GM12865 (cell line): Measurements from ENCODE around the gene CRIM1.

Experiments used
- DNase-seq: peaks from one replicate; pipeline ENCODE4 v3.0.0; 2010; ENCODE audit warnings: low read depth
- H3K4me3 ChIP-seq: 2 replicates; pipeline ENCODE4 v1.5.1; 2011; ENCODE audit warnings: mild to moderate bottlenecking, low read depth, low read length, control low read depth
- TF ChIP-seq, protein P1 (sequence below): IDR thresholded peaks from 2 replicates; pipeline ENCODE4 v1.5.1; 2011; ENCODE audit warnings: low read length, control low read depth, low read depth, inconsistent platforms; ENCODE audit not compliant: insufficient read depth; ENCODE audit errors: missing control alignments

CRIM1 gene

DNA sequence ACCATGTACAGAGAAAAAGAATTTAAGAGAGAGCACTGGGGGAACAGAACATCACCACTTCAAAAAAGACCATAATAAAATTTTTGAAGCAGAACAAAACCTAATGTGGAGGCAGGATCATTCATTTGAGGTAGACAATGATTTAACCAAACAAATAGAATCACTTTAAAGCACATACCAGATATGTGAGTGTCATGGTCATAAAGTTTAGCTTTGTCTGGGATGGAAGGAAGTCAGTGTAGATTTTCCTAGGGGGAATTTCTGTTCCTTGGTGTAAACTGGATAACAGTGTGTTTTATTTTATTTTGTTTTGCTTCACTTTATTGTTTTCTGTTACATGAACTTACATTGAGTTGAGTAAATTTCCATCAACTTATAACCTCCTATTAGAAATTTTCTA is 120.8 kb downstream of the CRIM1 start:
- TF ChIP-seq, protein P1, sequence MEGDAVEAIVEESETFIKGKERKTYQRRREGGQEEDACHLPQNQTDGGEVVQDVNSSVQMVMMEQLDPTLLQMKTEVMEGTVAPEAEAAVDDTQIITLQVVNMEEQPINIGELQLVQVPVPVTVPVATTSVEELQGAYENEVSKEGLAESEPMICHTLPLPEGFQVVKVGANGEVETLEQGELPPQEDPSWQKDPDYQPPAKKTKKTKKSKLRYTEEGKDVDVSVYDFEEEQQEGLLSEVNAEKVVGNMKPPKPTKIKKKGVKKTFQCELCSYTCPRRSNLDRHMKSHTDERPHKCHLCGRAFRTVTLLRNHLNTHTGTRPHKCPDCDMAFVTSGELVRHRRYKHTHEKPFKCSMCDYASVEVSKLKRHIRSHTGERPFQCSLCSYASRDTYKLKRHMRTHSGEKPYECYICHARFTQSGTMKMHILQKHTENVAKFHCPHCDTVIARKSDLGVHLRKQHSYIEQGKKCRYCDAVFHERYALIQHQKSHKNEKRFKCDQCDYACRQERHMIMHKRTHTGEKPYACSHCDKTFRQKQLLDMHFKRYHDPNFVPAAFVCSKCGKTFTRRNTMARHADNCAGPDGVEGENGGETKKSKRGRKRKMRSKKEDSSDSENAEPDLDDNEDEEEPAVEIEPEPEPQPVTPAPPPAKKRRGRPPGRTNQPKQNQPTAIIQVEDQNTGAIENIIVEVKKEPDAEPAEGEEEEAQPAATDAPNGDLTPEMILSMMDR: no peak
- H3K4me3 ChIP-seq: no peak overlapping the region
- no peak for DNase-seq

DNA sequence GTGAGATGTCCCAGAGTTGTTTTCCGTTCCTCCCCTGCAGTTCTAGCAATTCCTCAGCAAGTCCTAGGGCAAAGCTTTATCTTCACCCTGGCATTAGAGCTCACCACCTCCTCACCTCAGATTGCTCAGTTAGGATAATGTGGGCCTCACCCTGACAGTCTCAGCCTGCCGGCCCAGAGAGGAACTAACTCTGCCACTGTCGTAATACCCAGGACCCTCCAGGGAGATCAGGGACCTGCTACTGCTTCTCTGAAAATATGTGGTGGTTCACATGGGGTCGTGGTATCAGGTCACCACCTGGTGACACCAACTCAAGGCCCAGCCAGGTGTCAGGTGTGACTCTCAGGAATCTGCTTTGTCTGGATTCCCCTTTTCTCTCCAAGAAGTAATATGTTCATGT is 121.7 kb downstream of the CRIM1 start:
- TF ChIP-seq, protein P1: no peak
- no peak for DNase-seq
- no peak overlapping the region for H3K4me3 ChIP-seq

DNA sequence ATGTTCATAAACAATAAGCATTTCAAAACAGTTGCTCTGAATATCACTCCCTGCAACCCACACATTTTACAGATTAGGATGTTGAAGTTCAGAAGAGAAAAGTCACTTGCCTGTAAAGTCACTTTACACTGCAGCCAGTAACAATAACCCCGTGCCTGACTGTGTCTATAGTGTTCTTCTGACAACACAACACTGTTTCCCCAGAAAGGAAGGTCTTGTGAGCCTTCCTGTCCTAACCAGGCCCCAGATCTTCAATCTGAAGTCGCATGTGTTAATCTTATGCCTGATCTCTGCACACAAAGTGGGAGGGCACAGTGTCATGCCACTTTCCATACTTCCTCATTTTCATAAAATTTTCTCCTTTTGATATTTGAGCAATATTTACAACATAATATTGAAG is 122.2 kb downstream of the CRIM1 start:
- TF ChIP-seq, protein P1: no peak

DNA sequence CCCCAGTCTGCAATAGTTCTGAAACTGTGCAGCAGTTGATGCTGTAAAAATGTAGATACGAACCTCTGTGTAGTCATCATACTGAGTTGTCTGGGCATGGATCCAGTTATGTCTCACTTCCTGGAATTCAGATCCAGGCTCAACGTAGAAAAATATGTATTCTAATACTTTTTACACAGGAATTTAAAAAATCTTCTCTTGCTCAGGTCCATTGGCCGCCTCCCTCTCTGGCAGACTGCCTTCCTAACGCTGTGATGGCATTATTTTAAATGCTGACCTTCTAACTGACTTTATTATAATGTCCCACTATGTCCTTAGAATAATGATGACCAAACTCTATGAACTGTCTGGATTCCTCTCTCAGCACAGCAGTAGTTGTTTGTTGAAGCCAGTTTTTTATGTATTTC is 122.8 kb downstream of the CRIM1 start:
- H3K4me3 ChIP-seq: no peak overlapping the region
- no peak for DNase-seq
- TF ChIP-seq, protein P1: no peak

More for the DNA sequence above, 122.2 kb downstream of the CRIM1 start:
- no peak overlapping the region for H3K4me3 ChIP-seq
- no peak for DNase-seq

DNA sequence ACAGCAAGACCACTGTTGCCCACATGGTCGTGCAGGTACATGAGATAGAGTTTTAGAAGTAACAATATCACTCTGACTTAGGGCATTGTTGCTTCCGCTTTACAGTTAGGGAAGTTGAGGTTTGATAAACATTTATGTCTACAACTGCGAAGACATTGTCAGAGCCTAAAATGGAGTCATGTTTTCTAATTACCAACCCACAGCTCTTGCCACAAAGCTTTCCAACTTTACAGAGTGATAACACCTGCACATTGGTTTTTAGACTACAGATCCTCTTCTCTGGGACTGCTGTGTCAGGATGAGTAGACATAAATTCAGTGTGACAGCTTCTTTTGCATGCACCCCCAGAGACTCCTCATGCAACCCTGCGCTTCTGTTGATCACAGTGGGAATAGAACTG is 123.4 kb downstream of the CRIM1 start:
- no peak for DNase-seq
- H3K4me3 ChIP-seq: no peak overlapping the region
- TF ChIP-seq, protein P1: no peak

DNA sequence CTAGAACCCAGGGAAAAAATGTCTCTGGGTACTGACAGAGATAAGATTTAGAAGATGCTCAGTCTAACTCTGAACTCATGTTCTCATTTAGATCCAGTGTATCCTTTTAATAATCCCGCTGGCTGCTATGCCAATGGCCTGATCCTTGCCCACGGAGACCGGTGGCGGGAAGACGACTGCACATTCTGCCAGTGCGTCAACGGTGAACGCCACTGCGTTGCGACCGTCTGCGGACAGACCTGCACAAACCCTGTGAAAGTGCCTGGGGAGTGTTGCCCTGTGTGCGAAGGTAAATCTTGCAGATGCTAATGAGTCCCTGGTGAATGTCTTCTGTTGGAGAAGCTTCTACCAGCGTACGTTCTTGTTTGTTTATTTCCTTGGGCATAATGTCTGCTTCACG is 123.8 kb downstream of the CRIM1 start:
- TF ChIP-seq, protein P1: no peak
- no peak overlapping the region for H3K4me3 ChIP-seq
- DNase-seq: no peak

DNA sequence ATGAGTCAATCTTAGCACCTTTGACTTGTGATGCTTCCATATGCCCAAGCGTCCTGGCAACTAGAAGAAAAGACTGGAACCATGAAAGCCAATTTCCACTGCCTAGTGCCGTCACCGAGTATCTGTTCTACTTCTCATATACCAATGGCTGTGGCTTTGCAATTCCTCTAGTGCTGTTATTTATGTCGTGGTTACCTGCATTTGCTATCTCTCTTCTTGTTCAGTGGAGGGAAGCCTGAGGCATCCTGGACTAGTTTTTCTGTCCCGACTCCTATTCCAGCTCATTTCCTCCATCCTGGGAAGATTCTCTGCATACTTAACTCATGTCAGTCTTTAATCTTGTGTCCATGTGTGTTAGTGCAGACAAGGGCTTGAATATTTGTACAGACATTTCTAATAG is 124.5 kb downstream of the CRIM1 start:
- no peak for DNase-seq
- no peak overlapping the region for H3K4me3 ChIP-seq
- TF ChIP-seq, protein P1: no peak
